A172 (cell line): ENCODE data around the gene NRSN2. TPM values are rescaled to one million over a fixed set of nuclear protein-coding genes. Genes with fewer than 3 reads are reported as not detected.
"Not testable (repeated sequence)": the region's sequence is repeated elsewhere in the genome, so short reads cannot be mapped to it uniquely, and the experiment has no call there.

Source experiments
- DNase-seq: peaks from one replicate; pipeline ENCODE4 v3.0.0-alpha.2; 2015; ENCODE audit warnings: low spot score
- total RNA-seq: library from RNA; depleted of rRNA; stranded (reverse); fragments of >200 nt; shearing (Covaris generic); gene quantifications from 2 replicates; pipeline ENCODE4 v1.2.3, GENCODE V29; 2014

NRSN2 gene
- total RNA-seq, 1 experiment from 2014 or later: 28.5 TPM

GRCh38 chr20:373171-373890 is 26.4 kb downstream of the NRSN2 start:
- DNase-seq: peak; percentile 90

GRCh38 chr20:375265-375889 is 28.5 kb downstream of the NRSN2 start:
- DNase-seq: no peak

GRCh38 chr20:376089-376488 is 29.2 kb downstream of the NRSN2 start:
- DNase-seq: no peak

GRCh38 chr20:376750-377149 is 29.8 kb downstream of the NRSN2 start:
- DNase-seq: no peak

GRCh38 chr20:377578-377977 is 30.7 kb downstream of the NRSN2 start:
- DNase-seq: not testable (repeated sequence)

GRCh38 chr20:378961-379336 is 32.0 kb downstream of the NRSN2 start:
- no peak for DNase-seq

- DNase-seq: peak; percentile 35
Measured at GRCh38 chr20:380763-381580, 34.1 kb downstream of the NRSN2 start.

GRCh38 chr20:381581-382290 is 34.8 kb downstream of the NRSN2 start:
- DNase-seq: no peak

GRCh38 chr20:382291-383115 is 35.6 kb downstream of the NRSN2 start:
- DNase-seq: no peak

GRCh38 chr20:383889-384288 is 37.0 kb downstream of the NRSN2 start:
- no peak for DNase-seq

- no peak for DNase-seq
Measured at GRCh38 chr20:384723-385122, 37.8 kb downstream of the NRSN2 start.

- DNase-seq: no peak
Measured at GRCh38 chr20:385448-385847, 38.5 kb downstream of the NRSN2 start.

GRCh38 chr20:386634-387033 is 39.7 kb downstream of the NRSN2 start:
- DNase-seq: not testable (repeated sequence)

- DNase-seq: no peak
Measured at GRCh38 chr20:387520-387919, 40.6 kb downstream of the NRSN2 start.

GRCh38 chr20:388034-388994 is 41.4 kb downstream of the NRSN2 start:
- DNase-seq: no peak

- no peak for DNase-seq
Measured at GRCh38 chr20:389220-389619, 42.3 kb downstream of the NRSN2 start.

GRCh38 chr20:391041-391711 is 44.3 kb downstream of the NRSN2 start:
- no peak for DNase-seq

GRCh38 chr20:393296-393695 is 46.4 kb downstream of the NRSN2 start:
- not testable (repeated sequence) for DNase-seq

GRCh38 chr20:396252-396618 is 49.3 kb downstream of the NRSN2 start:
- no peak for DNase-seq
